A673 (cell line): Measurements from ENCODE around the gene PGP. TPM values are rescaled to one million over a fixed set of nuclear protein-coding genes. Genes with fewer than 3 reads are reported as not detected.

Source experiments
- BruUV-seq: library from RNA; stranded (reverse); fragments of 400-500 nt; replicated peaks from 2 replicates; lab custom pipeline; 2021; lab: Mats Ljungman, UMichigan
- CTCF ChIA-PET: fragments of 300-600 bp; sonication (Branson Sonifier 250); formaldehyde crosslinking; loops from one replicate; lab custom pipeline; 2022; ENCODE audit warnings: antibody characterized with exemption; lab: Charles Lee
- POLR2A ChIA-PET: fragments of 300-600 bp; sonication (Branson Sonifier 250); formaldehyde crosslinking; loops from one replicate; lab custom pipeline; 2022; ENCODE audit warnings: antibody characterized with exemption; ENCODE audit not compliant: low non-redundant PET; lab: Charles Lee
- DNase-seq: peaks from one replicate; pipeline ENCODE4 v3.0.0-alpha.2; 2015; ENCODE audit warnings: low spot score
- H3K27ac ChIP-seq: fragments of 200-600 bp; sonication (generic); 2 replicates; pipeline ENCODE4 v1.5.1; 2016; ENCODE audit warnings: mixed run types, low read depth, mild to moderate bottlenecking, mixed read lengths, antibody characterized with exemption, low read length; ENCODE audit not compliant: poor library complexity, severe bottlenecking
- H3K27me3 ChIP-seq: fragments of 200-600 bp; sonication (generic); replicated peaks from 2 replicates; pipeline ENCODE4 v1.6.1; 2017; ENCODE audit warnings: mixed run types, low read depth, mild to moderate bottlenecking, mixed read lengths, antibody characterized with exemption, low read length; ENCODE audit not compliant: insufficient read depth, poor library complexity
- H3K36me3 ChIP-seq: fragments of 200-600 bp; sonication (generic); 2 replicates; pipeline ENCODE4 v1.6.1; 2016; ENCODE audit warnings: mixed run types, mild to moderate bottlenecking, mixed read lengths, antibody characterized with exemption, low read length; ENCODE audit not compliant: insufficient read depth, poor library complexity, severe bottlenecking
- H3K4me1 ChIP-seq: fragments of 200-600 bp; sonication (generic); 2 replicates; pipeline ENCODE4 v1.6.1; 2017; ENCODE audit warnings: mixed run types, mild to moderate bottlenecking, mixed read lengths, antibody characterized with exemption, low read length; ENCODE audit not compliant: insufficient read depth, poor library complexity, severe bottlenecking
- H3K4me3 ChIP-seq: fragments of 200-600 bp; sonication (generic); 2 replicates; pipeline ENCODE4 v1.5.1; 2016; ENCODE audit warnings: low read depth, mixed run types, mild to moderate bottlenecking, mixed read lengths, low read length; ENCODE audit not compliant: poor library complexity, severe bottlenecking
- H3K9me3 ChIP-seq: fragments of 200-600 bp; sonication (generic); 2 replicates; pipeline ENCODE4 v1.6.1; 2016; ENCODE audit warnings: mixed run types, low read depth, mild to moderate bottlenecking, mixed read lengths, antibody characterized with exemption, low read length; ENCODE audit not compliant: poor library complexity, severe bottlenecking
- CTCF ChIP-seq: fragments of 300-800, 200-600 bp; sonication (generic); conservative IDR thresholded peaks from 2 replicates; pipeline ENCODE4 v1.5.1; 2017; ENCODE audit warnings: low read depth, mild to moderate bottlenecking, antibody characterized with exemption, low read length, moderate library complexity, mixed read lengths
- EZH2 ChIP-seq: fragments of 200-600 bp; sonication (generic); IDR thresholded peaks from 2 replicates; pipeline ENCODE4 v1.6.1; 2017; ENCODE audit warnings: borderline replicate concordance, low read depth, mild to moderate bottlenecking, mixed read lengths, antibody characterized with exemption, low read length; ENCODE audit not compliant: poor library complexity, severe bottlenecking
- intact Hi-C: fragments of 100-400 bp; cut with micrococcal nuclease; formaldehyde crosslinking; loops from one replicate; pipeline ENCODE4 v1.10.0; 2022; ENCODE audit not compliant: unreplicated experiment
- total RNA-seq: library from RNA; stranded (reverse); gene quantifications from 2 replicates; pipeline ENCODE4 v1.2.3, GENCODE V29; 2021

Gene PGP
- total RNA-seq, 1 experiment from 2014 or later = 26.5 TPM

- no peak for TF ChIP-seq CTCF
- TF ChIP-seq EZH2 = no peak
- ChIA-PET POLR2A (no interaction called here), CTCF (no interaction called here)
These were observed 14.3 kb downstream of the PGP start for GRCh38 chr16:2200313-2200712.

GRCh38 chr16:2199621-2200139, 15.0 kb downstream of the PGP start:
- Histone ChIP-seq H3K9me3 (no peaks in the 10 kb centered on the region), H3K27ac (no peak overlapping the region), H3K27me3 (peaks cover 26% of the 10 kb centered on the region), H3K36me3 (no peaks in the 10 kb centered on the region), H3K4me3 (no peak overlapping the region), H3K4me1 (peaks cover 7% of the 10 kb centered on the region)
- ChIA-PET CTCF (no interaction called here), POLR2A (no interaction called here)
- intact Hi-C loops = no loop called here
- no peak for DNase-seq
- no TSS peak for BruUV-seq
- TF ChIP-seq EZH2 (no peak), CTCF (no peak)

More at GRCh38 chr16:2200313-2200712, 14.3 kb downstream of the PGP start:
- Histone ChIP-seq H3K27me3 (peaks cover 22% of the 10 kb centered on the region), H3K4me3 (no peak overlapping the region), H3K36me3 (no peaks in the 10 kb centered on the region), H3K27ac (no peak overlapping the region), H3K4me1 (peaks cover 6% of the 10 kb centered on the region), H3K9me3 (no peaks in the 10 kb centered on the region)
- DNase-seq = no peak
- no TSS peak for BruUV-seq
- intact Hi-C loops = no loop called here

GRCh38 chr16:2199095-2199494, 15.5 kb downstream of the PGP start:
- ChIA-PET POLR2A (no interaction called here), CTCF (interaction anchor here (0.6 kb wide), 1 partner anchor 10 kb away, joined by 3 read pairs; no protein-coding TSS in a partner anchor)
- H3K4me1 ChIP-seq = peaks cover 7% of the 10 kb centered on the region
- H3K27ac ChIP-seq = no peak overlapping the region
- no peak for TF ChIP-seq EZH2
- TF ChIP-seq CTCF = no peak
- no peaks in the 10 kb centered on the region for H3K36me3 ChIP-seq
- no peaks in the 10 kb centered on the region for H3K9me3 ChIP-seq
- DNase-seq = no peak
- peaks cover 26% of the 10 kb centered on the region for H3K27me3 ChIP-seq
- H3K4me3 ChIP-seq = no peak overlapping the region
- no TSS peak for BruUV-seq
- intact Hi-C loops = no loop called here
